ENCODE measurements around the gene DRAXIN.

DNA sequence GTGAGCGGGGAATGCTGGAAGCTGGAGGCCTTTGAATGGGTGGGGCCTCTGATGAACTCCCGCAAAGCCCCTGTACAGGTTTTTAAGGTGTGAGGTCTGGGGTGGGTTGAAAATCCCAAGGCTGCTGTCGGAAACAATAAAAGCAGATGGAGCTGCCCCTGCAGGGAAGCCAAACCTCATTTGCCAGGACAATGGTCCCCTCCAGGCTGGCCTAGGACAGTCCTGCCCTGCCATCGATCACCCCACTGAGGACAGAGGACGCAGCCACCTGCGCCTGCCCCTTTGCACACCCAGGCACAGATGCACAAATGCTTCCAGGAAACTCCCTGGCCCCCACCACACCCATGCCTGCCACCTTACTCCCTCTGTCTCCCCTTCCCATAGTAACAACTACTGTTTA, 4.4 kb downstream of the DRAXIN start:
- TF ChIP-seq YY1 (tag by site-specific recombination; IDR thresholded peaks at IDR 0.05) (no peak), ZNF530 (tag by site-specific recombination; IDR thresholded peaks at IDR 0.05; ENCODE audit: low read depth) (no peak), SP2 (tag by site-specific recombination; IDR thresholded peaks at IDR 0.05) (no peak), ZNF274 (IDR thresholded peaks at IDR 0.05; ENCODE audit: low read length) (no peak), ZNF274 (tag by site-specific recombination; IDR thresholded peaks at IDR 0.05; ENCODE audit: borderline replicate concordance) (no peak), ZNF791 (tag by site-specific recombination; IDR thresholded peaks at IDR 0.05) (no peak), ZNF138 (tag by site-specific recombination; IDR thresholded peaks at IDR 0.05; ENCODE audit: borderline replicate concordance) (no peak), ZNF174 (tag by site-specific recombination; IDR thresholded peaks at IDR 0.05) (no peak), ZNF157 (tag by site-specific recombination; IDR thresholded peaks at IDR 0.05) (no peak), ZNF23 (tag by site-specific recombination; IDR thresholded peaks at IDR 0.05; ENCODE audit: borderline replicate concordance) (no peak)
- TF ChIP-seq, protein P1, sequence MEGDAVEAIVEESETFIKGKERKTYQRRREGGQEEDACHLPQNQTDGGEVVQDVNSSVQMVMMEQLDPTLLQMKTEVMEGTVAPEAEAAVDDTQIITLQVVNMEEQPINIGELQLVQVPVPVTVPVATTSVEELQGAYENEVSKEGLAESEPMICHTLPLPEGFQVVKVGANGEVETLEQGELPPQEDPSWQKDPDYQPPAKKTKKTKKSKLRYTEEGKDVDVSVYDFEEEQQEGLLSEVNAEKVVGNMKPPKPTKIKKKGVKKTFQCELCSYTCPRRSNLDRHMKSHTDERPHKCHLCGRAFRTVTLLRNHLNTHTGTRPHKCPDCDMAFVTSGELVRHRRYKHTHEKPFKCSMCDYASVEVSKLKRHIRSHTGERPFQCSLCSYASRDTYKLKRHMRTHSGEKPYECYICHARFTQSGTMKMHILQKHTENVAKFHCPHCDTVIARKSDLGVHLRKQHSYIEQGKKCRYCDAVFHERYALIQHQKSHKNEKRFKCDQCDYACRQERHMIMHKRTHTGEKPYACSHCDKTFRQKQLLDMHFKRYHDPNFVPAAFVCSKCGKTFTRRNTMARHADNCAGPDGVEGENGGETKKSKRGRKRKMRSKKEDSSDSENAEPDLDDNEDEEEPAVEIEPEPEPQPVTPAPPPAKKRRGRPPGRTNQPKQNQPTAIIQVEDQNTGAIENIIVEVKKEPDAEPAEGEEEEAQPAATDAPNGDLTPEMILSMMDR (tag by site-specific recombination; IDR thresholded peaks at IDR 0.05), result no peak
- TF ChIP-seq, protein P2, sequence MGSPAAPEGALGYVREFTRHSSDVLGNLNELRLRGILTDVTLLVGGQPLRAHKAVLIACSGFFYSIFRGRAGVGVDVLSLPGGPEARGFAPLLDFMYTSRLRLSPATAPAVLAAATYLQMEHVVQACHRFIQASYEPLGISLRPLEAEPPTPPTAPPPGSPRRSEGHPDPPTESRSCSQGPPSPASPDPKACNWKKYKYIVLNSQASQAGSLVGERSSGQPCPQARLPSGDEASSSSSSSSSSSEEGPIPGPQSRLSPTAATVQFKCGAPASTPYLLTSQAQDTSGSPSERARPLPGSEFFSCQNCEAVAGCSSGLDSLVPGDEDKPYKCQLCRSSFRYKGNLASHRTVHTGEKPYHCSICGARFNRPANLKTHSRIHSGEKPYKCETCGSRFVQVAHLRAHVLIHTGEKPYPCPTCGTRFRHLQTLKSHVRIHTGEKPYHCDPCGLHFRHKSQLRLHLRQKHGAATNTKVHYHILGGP (tag by site-specific recombination; IDR thresholded peaks at IDR 0.05), result no peak
- TF ChIP-seq, protein P3, sequence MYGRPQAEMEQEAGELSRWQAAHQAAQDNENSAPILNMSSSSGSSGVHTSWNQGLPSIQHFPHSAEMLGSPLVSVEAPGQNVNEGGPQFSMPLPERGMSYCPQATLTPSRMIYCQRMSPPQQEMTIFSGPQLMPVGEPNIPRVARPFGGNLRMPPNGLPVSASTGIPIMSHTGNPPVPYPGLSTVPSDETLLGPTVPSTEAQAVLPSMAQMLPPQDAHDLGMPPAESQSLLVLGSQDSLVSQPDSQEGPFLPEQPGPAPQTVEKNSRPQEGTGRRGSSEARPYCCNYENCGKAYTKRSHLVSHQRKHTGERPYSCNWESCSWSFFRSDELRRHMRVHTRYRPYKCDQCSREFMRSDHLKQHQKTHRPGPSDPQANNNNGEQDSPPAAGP (tag by site-specific recombination; IDR thresholded peaks at IDR 0.05), result no peak
- TF ChIP-seq, protein P4, sequence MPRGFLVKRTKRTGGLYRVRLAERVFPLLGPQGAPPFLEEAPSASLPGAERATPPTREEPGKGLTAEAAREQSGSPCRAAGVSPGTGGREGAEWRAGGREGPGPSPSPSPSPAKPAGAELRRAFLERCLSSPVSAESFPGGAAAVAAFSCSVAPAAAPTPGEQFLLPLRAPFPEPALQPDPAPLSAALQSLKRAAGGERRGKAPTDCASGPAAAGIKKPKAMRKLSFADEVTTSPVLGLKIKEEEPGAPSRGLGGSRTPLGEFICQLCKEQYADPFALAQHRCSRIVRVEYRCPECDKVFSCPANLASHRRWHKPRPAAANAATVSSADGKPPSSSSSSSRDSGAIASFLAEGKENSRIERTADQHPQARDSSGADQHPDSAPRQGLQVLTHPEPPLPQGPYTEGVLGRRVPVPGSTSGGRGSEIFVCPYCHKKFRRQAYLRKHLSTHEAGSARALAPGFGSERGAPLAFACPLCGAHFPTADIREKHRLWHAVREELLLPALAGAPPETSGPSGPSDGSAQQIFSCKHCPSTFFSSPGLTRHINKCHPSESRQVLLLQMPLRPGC (tag by site-specific recombination; IDR thresholded peaks at IDR 0.05), result no peak
- TF ChIP-seq, protein P5, sequence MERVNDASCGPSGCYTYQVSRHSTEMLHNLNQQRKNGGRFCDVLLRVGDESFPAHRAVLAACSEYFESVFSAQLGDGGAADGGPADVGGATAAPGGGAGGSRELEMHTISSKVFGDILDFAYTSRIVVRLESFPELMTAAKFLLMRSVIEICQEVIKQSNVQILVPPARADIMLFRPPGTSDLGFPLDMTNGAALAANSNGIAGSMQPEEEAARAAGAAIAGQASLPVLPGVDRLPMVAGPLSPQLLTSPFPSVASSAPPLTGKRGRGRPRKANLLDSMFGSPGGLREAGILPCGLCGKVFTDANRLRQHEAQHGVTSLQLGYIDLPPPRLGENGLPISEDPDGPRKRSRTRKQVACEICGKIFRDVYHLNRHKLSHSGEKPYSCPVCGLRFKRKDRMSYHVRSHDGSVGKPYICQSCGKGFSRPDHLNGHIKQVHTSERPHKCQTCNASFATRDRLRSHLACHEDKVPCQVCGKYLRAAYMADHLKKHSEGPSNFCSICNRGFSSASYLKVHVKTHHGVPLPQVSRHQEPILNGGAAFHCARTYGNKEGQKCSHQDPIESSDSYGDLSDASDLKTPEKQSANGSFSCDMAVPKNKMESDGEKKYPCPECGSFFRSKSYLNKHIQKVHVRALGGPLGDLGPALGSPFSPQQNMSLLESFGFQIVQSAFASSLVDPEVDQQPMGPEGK (tag by site-specific recombination; IDR thresholded peaks at IDR 0.05), result no peak

Data from HEK293 (cell line).